HCT116 (cell line): ENCODE results near the gene KIF3C. TPM values are rescaled to one million over a fixed set of nuclear protein-coding genes. Genes with fewer than 3 reads are reported as not detected.

Experiments used
- ATAC-seq: fragments of 200-7000 bp; cut with Tn5 transposase; 2 replicates; pipeline ENCODE4 v1.9.1; 2020; ENCODE audit warnings: mild to moderate bottlenecking, moderate library complexity
- BruUV-seq: library from RNA; stranded (reverse); fragments of 400-500 nt; replicated peaks from 2 replicates; lab custom pipeline; 2021; lab: Mats Ljungman, UMichigan
- CTCF ChIA-PET: fragments of 300-600 bp; sonication (Branson Sonifier 250); formaldehyde crosslinking; loops from one replicate; lab custom pipeline; 2021; ENCODE audit warnings: antibody characterized with exemption; lab: Charles Lee
- POLR2A ChIA-PET: fragments of 300-600, 350-600 bp; sonication (Branson Sonifier 250); formaldehyde crosslinking; loops from one replicate; lab custom pipeline; 2021; ENCODE audit warnings: antibody characterized with exemption; lab: Charles Lee
- RAD21 ChIA-PET, 2 experiments: fragments of 300-600 bp; sonication (Branson Sonifier 250); formaldehyde crosslinking; loops; one replicate each; lab custom pipeline; 2023; ENCODE audit warnings: low total read pairs in 2 of 2; ENCODE audit not compliant: uncharacterized antibody in 2 of 2, unreplicated experiment in 2 of 2, low non-redundant PET in 1 of 2; lab: Charles Lee
- DNase-seq: peaks from one replicate; pipeline ENCODE4 v3.0.0-alpha.2; 2010; ENCODE audit warnings: low read depth, low spot score
- H2AFZ ChIP-seq: fragments of 200-600 bp; shearing (Covaris generic), sonication (generic); 2 replicates; pipeline ENCODE4 v1.6.1; 2017; ENCODE audit warnings: low read depth, mixed run types, mixed read lengths, antibody characterized with exemption, low read length; ENCODE audit not compliant: poor library complexity, severe bottlenecking
- H3K27ac ChIP-seq: 2 replicates; pipeline ENCODE4 v1.5.1; 2012; ENCODE audit warnings: low read depth, low read length
- H3K27me3 ChIP-seq: fragments of 200-600 bp; sonication (generic); 2 replicates; pipeline ENCODE4 v1.6.1; 2016; ENCODE audit warnings: mixed run types, low read length, mixed read lengths; ENCODE audit not compliant: insufficient read depth
- H3K36me3 ChIP-seq, 2 experiments: fragments of 200-500 bp in 1 of 2; fragments of 200-600 bp in 1 of 2; sonication (Bioruptor generic) in 1 of 2; sonication (generic) in 1 of 2; 2 replicates each; pipeline versions ENCODE4 v1.5.1 to v1.6.1; 2014 to 2016; ENCODE audit warnings: low read length in 2 of 2, inconsistent platforms in 1 of 2, mixed read lengths in 1 of 2, mixed run types in 1 of 2; ENCODE audit not compliant: insufficient read depth in 2 of 2, control insufficient read depth in 1 of 2
- H3K4me1 ChIP-seq, 2 experiments: fragments of 200-600 bp in 1 of 2; sonication (generic) in 1 of 2; 2 replicates each; pipeline versions ENCODE4 v1.5.1 to v1.6.1; 2012 to 2017; ENCODE audit warnings: low read length in 2 of 2, inconsistent platforms in 1 of 2, mild to moderate bottlenecking in 1 of 2, mixed read lengths in 1 of 2, mixed run types in 1 of 2, moderate library complexity in 1 of 2; ENCODE audit not compliant: insufficient read depth in 2 of 2, control insufficient read depth in 1 of 2
- H3K4me2 ChIP-seq: fragments of 200-600 bp; sonication (generic); 2 replicates; pipeline ENCODE4 v1.6.1; 2017; ENCODE audit warnings: mixed run types, low read length, mixed read lengths
- H3K4me3 ChIP-seq, 2 experiments: fragments of 200-600 bp in 1 of 2; sonication (generic) in 1 of 2; replicated peaks in 1 of 2; 2 replicates each; pipeline ENCODE4 v1.5.1; 2011 to 2016; ENCODE audit warnings: low read length in 2 of 2, control low read depth in 1 of 2, low read depth in 1 of 2, mild to moderate bottlenecking in 1 of 2, mixed read lengths in 1 of 2, mixed run types in 1 of 2
- H3K79me2 ChIP-seq: fragments of 200-600 bp; sonication (generic); 2 replicates; pipeline ENCODE4 v1.6.1; 2017; ENCODE audit warnings: mild to moderate bottlenecking, mixed run types, low read length, moderate library complexity, mixed read lengths; ENCODE audit not compliant: insufficient read depth
- H3K9ac ChIP-seq: fragments of 200-600 bp; sonication (generic); 2 replicates; pipeline ENCODE4 v1.6.1; 2016; ENCODE audit warnings: low read length, mixed read lengths
- H3K9me2 ChIP-seq: fragments of 200-600 bp; sonication (generic), shearing (Covaris generic); 2 replicates; pipeline ENCODE4 v1.6.1; 2017; ENCODE audit warnings: mixed run types, mild to moderate bottlenecking, moderate library complexity; ENCODE audit not compliant: insufficient read depth
- H3K9me3 ChIP-seq, 2 experiments: fragments of 200-500 bp in 1 of 2; fragments of 200-600 bp in 1 of 2; sonication (Bioruptor generic) in 1 of 2; sonication (generic) in 1 of 2; 2 replicates each; pipeline ENCODE4 v1.6.1; 2014 to 2017; ENCODE audit warnings: low read length in 2 of 2, mixed read lengths in 2 of 2, inconsistent platforms in 1 of 2, low read depth in 1 of 2, mild to moderate bottlenecking in 1 of 2, mixed run types in 1 of 2, moderate library complexity in 1 of 2; ENCODE audit not compliant: control insufficient read depth in 1 of 2, insufficient read depth in 1 of 2
- H4K20me1 ChIP-seq: fragments of 200-600 bp; sonication (generic), shearing (Covaris generic); 2 replicates; pipeline ENCODE4 v1.6.1; 2017; ENCODE audit warnings: mixed run types, mild to moderate bottlenecking, moderate library complexity; ENCODE audit not compliant: insufficient read depth
- CEBPB ChIP-seq: IDR thresholded peaks from 2 replicates; pipeline ENCODE4 v1.6.1; 2012; ENCODE audit warnings: low read depth
- EGR1 ChIP-seq: IDR thresholded peaks from 2 replicates; pipeline ENCODE4 v1.6.1; 2012; ENCODE audit warnings: low read depth
- ELF1 ChIP-seq: IDR thresholded peaks from 2 replicates; pipeline ENCODE4 v1.6.1; 2012; ENCODE audit warnings: low read depth, borderline replicate concordance
- EZH2 ChIP-seq: fragments of 200-600 bp; sonication (generic); IDR thresholded peaks from 2 replicates; pipeline ENCODE4 v1.6.1; 2017; ENCODE audit warnings: antibody characterized with exemption, mixed run types
- FOSL1 ChIP-seq: IDR thresholded peaks from 2 replicates; pipeline ENCODE4 v1.6.1; 2012; ENCODE audit warnings: low read depth
- JUND ChIP-seq: IDR thresholded peaks from 2 replicates; pipeline ENCODE4 v1.6.1; 2012
- POLR2A ChIP-seq: IDR thresholded peaks from 2 replicates; pipeline ENCODE4 v1.7.0; 2011; ENCODE audit warnings: borderline replicate concordance; ENCODE audit not compliant: insufficient read depth, insufficient read length; ENCODE audit errors: extremely low read depth
- POLR2AphosphoS5 ChIP-seq: IDR thresholded peaks from 2 replicates; pipeline ENCODE4 v1.6.1; 2011; ENCODE audit warnings: mild to moderate bottlenecking, low read depth, low read length, moderate library complexity
- RAD21 ChIP-seq: IDR thresholded peaks from 2 replicates; pipeline ENCODE4 v1.6.1; 2012; ENCODE audit warnings: low read depth, mild to moderate bottlenecking
- SIN3A ChIP-seq: IDR thresholded peaks from 2 replicates; pipeline ENCODE4 v1.6.1; 2012; ENCODE audit warnings: low read depth
- SP1 ChIP-seq: IDR thresholded peaks from 2 replicates; pipeline ENCODE4 v1.6.1; 2012; ENCODE audit warnings: low read depth
- YY1 ChIP-seq: IDR thresholded peaks from 2 replicates; pipeline ENCODE4 v1.6.1; 2011; ENCODE audit warnings: low read length, low read depth, moderate library complexity, mild to moderate bottlenecking; ENCODE audit not compliant: insufficient replicate concordance; ENCODE audit errors: extremely low read depth
- ZNF274 ChIP-seq: fragments of 200-500 bp; sonication (Bioruptor generic); IDR thresholded peaks from 2 replicates; pipeline ENCODE4 v1.6.1; 2014; ENCODE audit warnings: mild to moderate bottlenecking, low read depth, low read length, inconsistent platforms
- intact Hi-C: fragments of 100-400 bp; cut with micrococcal nuclease; formaldehyde crosslinking; loops from 2 replicates; pipeline ENCODE4 v1.10.0; 2022
- total RNA-seq: library from RNA; stranded (reverse); gene quantifications from one replicate; pipeline ENCODE4 v1.2.1, GENCODE V29; 2021; ENCODE audit not compliant: unreplicated experiment
- TF ChIP-seq, protein P1 (sequence below): IDR thresholded peaks from 2 replicates; pipeline ENCODE4 v1.6.1; 2012
- TF ChIP-seq, protein P2 (sequence below), 3 experiments: fragments of 200-600 bp in 1 of 3; sonication (generic) in 1 of 3; IDR thresholded peaks in 2 of 3; conservative IDR thresholded peaks in 1 of 3; 2 replicates each; pipeline ENCODE4 v1.5.1; 2012 to 2017; ENCODE audit warnings: low read depth in 2 of 3, low read length in 2 of 3, antibody characterized with exemption in 1 of 3, borderline replicate concordance in 1 of 3, control low read depth in 1 of 3, mild to moderate bottlenecking in 1 of 3, mixed read lengths in 1 of 3, mixed run types in 1 of 3, moderate library complexity in 1 of 3; ENCODE audit not compliant: insufficient read depth in 1 of 3

The KIF3C gene
- total RNA-seq, 1 experiment from 2014 or later: 5.4 TPM

- no TSS peak for BruUV-seq
- ChIA-PET CTCF (interaction anchor here (1.4 kb wide), 1 partner anchor 190 kb away, joined by 3 read pairs; no protein-coding TSS in a partner anchor), RAD21 (no interaction called here), POLR2A (no interaction called here)
- ATAC-seq (no peak), DNase-seq (no peak)
- no peaks in the 10 kb centered on the region for H3K9me2 ChIP-seq
- H3K27me3 ChIP-seq: no peaks in the 10 kb centered on the region
- no peak overlapping the region for H3K9ac ChIP-seq
- H2AFZ ChIP-seq: no peak overlapping the region
- no peaks in the 10 kb centered on the region for H3K79me2 ChIP-seq
- intact Hi-C loops: loop anchor here (5.0 to 10.0 kb wide), 2 partner anchors 373 to 621 kb away; no protein-coding TSS in a partner anchor
- H3K4me1 ChIP-seq: peaks cover 0 to 12% of the 10 kb centered on the region in 2 experiments; a peak in 1 of 4 replicates
- no peak for TF ChIP-seq EGR1
- TF ChIP-seq SP1: no peak
- no peak for TF ChIP-seq SIN3A
- TF ChIP-seq, protein P1, sequence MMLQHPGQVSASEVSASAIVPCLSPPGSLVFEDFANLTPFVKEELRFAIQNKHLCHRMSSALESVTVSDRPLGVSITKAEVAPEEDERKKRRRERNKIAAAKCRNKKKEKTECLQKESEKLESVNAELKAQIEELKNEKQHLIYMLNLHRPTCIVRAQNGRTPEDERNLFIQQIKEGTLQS: no peak
- TF ChIP-seq POLR2A: no peak
- TF ChIP-seq CEBPB: no peak
- no peak for TF ChIP-seq ZNF274
- TF ChIP-seq YY1: no peak
- no peak for TF ChIP-seq JUND
- TF ChIP-seq, protein P2, sequence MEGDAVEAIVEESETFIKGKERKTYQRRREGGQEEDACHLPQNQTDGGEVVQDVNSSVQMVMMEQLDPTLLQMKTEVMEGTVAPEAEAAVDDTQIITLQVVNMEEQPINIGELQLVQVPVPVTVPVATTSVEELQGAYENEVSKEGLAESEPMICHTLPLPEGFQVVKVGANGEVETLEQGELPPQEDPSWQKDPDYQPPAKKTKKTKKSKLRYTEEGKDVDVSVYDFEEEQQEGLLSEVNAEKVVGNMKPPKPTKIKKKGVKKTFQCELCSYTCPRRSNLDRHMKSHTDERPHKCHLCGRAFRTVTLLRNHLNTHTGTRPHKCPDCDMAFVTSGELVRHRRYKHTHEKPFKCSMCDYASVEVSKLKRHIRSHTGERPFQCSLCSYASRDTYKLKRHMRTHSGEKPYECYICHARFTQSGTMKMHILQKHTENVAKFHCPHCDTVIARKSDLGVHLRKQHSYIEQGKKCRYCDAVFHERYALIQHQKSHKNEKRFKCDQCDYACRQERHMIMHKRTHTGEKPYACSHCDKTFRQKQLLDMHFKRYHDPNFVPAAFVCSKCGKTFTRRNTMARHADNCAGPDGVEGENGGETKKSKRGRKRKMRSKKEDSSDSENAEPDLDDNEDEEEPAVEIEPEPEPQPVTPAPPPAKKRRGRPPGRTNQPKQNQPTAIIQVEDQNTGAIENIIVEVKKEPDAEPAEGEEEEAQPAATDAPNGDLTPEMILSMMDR (IDR thresholded peaks at IDR 0.05 in 2 of 3, conservative IDR thresholded peaks at IDR 0.05 in 1 of 3; ENCODE audit: borderline replicate concordance in 1 of 3, insufficient read depth in 1 of 3, low read depth in 2 of 3, low read length in 2 of 3): no peak
- TF ChIP-seq RAD21: no peak
- TF ChIP-seq POLR2AphosphoS5: no peak
- TF ChIP-seq FOSL1: no peak
- TF ChIP-seq EZH2: no peak
- no peak for TF ChIP-seq ELF1
- no peak overlapping the region for H3K4me2 ChIP-seq
- H3K27ac ChIP-seq: no peak overlapping the region
- H3K36me3 ChIP-seq: no peaks in the 10 kb centered on the region
- H3K4me3 ChIP-seq: no peak overlapping the region
- no peaks in the 10 kb centered on the region for H4K20me1 ChIP-seq
- no peaks in the 10 kb centered on the region for H3K9me3 ChIP-seq
These were observed 28.0 kb downstream of the KIF3C start for GRCh38 chr2:25954199-25954752.
